Fibroblast of the conjunctiva (primary cell): Measurements from ENCODE around the gene PROS1.
"Not testable (repeated sequence)": the region's sequence is repeated elsewhere in the genome, so short reads cannot be mapped to it uniquely, and the experiment has no call there.

Experiments used
- DNase-seq: peaks from one replicate; pipeline ENCODE4 v3.0.0-alpha.2; 2010; ENCODE audit warnings: low read depth

The PROS1 gene

DNA sequence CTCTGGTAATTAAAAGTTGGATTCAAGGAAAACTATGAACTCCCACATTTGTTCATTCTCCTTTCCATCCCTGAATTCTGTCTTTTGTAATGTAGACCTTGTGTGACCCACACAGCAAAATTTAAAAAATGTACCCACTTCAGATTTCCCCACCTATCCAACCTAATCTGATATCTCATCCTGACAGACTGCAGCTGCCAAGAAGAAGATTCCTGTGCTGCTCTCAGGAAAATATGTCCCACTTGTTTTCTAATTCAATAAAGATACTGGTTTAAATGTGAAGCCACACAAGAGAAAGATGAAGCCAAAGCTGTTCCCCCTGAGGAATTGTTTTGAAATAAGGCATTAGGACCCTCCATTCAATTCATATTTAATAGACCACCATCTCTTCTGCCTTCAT, 100.3 kb downstream of the PROS1 start:
- not testable (repeated sequence) for DNase-seq

DNA sequence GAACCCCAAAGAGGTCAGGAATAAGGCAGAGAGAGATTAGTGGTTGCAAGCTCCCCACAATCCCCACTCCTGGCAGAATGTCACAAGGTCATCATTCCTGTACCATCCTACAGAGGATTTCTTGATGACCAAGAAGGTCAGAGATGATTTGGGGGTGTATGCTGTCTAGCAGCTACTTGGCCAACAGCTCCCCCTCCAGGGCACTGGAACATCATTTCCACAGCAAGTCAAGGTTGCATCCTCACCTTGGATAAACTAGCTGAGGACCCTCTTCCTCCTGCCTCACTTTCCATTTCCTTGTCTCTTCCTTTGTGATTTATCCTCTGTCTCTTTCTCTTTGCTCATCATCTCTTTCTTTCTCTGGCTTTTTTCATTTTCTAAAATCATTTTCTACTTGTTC, 106.3 kb downstream of the PROS1 start:
- no peak for DNase-seq

DNA sequence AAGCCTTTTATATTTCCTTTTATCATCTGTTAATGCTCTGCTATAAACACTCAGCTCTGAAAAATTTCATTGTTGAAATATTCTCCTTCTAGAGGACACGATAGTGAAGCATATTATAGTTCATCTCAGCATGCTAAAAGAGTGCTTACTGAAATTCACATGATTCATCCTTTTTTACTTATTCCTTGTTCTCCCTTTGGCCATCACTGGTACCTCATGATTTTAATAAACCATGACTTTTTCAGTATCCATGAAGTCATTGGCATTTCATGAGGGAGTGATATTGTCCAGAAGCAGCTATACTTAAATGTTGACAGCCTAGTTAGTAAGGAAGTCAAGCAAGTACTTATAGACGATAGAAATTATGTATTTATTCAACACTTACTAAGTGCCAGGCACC, 112.7 kb downstream of the PROS1 start:
- no peak for DNase-seq

DNA sequence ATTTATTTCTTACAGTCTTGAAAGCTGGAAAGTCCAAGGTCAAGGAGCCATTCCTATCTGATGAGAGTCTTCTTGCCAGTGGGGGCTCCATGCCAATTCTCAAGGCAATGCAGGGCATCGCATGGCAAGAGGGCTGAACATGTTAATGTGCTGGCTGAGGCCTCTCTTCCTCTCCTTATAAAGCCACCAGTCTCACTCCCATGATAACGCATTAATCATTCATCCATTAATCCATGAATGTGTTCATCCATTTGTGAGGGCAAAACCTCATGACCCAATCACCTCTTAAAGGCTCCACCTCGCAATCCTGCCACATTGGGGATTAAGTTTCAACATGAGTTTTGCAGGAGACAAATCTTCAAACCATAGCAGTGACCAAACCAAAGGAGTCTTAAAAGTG, 118.3 kb downstream of the PROS1 start:
- no peak for DNase-seq

DNA sequence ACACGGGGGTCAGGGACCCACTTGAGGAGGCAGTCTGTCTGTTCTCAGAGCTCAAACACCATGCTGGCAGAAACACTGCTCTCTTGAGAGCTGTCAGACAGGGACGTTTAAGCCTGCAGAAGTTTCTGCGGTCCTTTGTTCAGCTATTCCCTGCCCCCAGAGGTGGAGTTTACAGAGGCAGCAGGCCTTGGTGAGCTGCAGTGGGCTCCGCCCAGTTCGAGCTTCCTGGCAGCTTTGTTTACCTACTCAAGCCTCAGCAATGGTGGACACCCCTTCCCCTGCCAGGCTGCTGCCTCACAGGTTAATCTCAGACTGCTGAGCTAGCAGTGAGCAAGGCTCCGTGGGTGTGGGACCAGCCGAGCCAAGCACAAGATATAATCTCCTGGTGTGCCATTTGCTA, 121.5 kb downstream of the PROS1 start:
- DNase-seq, result not testable (repeated sequence)

DNA sequence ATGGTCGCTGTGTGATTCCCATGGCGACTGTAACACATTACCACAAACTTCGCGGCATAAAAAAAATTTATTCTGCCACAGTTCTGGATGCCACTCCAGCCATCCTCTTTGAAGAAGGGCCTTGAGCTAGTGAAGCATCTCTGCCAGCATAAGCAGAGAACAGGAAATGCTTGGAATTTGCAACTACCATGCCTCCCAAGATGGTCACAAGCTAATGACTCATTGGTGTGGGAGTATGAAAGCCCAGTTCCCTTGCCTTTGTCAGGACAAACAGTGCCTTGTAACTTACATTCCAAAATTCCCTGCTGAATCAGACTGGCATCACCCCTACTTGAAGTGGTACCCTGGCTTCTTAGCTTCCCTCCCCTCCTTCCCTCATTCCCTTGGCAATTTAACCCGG, 129.7 kb downstream of the PROS1 start:
- peak; percentile 56 for DNase-seq

DNA sequence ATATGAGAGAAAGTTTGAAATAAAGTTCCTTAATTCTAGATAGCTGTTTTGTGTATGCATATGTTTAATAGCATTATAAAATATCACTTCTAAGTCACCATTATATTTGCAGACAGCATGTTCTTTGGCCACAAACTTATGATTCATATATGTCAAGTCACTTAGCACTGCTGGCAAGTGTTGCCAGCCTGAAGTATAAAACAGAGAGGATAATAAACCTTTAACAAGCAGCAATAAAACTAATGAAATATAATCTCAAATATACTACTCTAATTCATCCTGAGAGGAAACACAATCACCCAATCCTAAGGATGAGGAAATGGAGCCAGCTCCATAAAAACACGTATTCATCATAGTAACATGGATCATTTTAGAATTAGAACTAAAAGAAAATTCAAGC, 134.5 kb downstream of the PROS1 start:
- DNase-seq, result not testable (repeated sequence)
